Measurements from ENCODE around the gene COL15A1.
A peak's percentile ranks its signal among the peaks of the same experiment; 100 is the strongest.

Gene COL15A1

GRCh38 chr9:99031994-99032393 is 88.3 kb downstream of the COL15A1 start:
- Mint-ChIP-seq H3K4me3 (no peak overlapping the region), H3K4me1 (peaks cover 18% of the 10 kb centered on the region), H3K36me3 (no peaks in the 10 kb centered on the region), H3K9me3 (no peaks in the 10 kb centered on the region), H3K27ac (no peak overlapping the region), H3K27me3 (no peaks in the 10 kb centered on the region)
- DNase-seq (ENCODE audit: low spot score in 2 of 2) = no peak
- no peak for ATAC-seq (ENCODE audit: low read depth)

GRCh38 chr9:99034149-99034548 is 90.4 kb downstream of the COL15A1 start:
- ATAC-seq (ENCODE audit: low read depth) (no peak), DNase-seq (ENCODE audit: low spot score in 2 of 2) (no peak)
- Mint-ChIP-seq H3K4me1 (peaks cover 16% of the 10 kb centered on the region), H3K36me3 (no peaks in the 10 kb centered on the region), H3K4me3 (no peak overlapping the region), H3K27me3 (no peaks in the 10 kb centered on the region), H3K9me3 (no peaks in the 10 kb centered on the region), H3K27ac (no peak overlapping the region)

- ATAC-seq (ENCODE audit: low read depth) (peak; percentile 32), DNase-seq (ENCODE audit: low spot score in 2 of 2) (no peak)
- no peaks in the 10 kb centered on the region for H3K27me3 Mint-ChIP-seq
- peaks cover 23% of the 10 kb centered on the region for H3K4me1 Mint-ChIP-seq
- no peaks in the 10 kb centered on the region for H3K9me3 Mint-ChIP-seq
- H3K4me3 Mint-ChIP-seq = no peak overlapping the region
- no peaks in the 10 kb centered on the region for H3K36me3 Mint-ChIP-seq
- no peak overlapping the region for H3K27ac Mint-ChIP-seq
These were observed 91.6 kb downstream of the COL15A1 start for GRCh38 chr9:99035313-99035712.

- Mint-ChIP-seq H3K4me1 (peaks cover 30% of the 10 kb centered on the region), H3K4me3 (no peak overlapping the region), H3K27me3 (no peaks in the 10 kb centered on the region), H3K27ac (no peak overlapping the region), H3K9me3 (no peaks in the 10 kb centered on the region), H3K36me3 (no peaks in the 10 kb centered on the region)
- DNase-seq (ENCODE audit: low spot score in 2 of 2) (no peak), ATAC-seq (ENCODE audit: low read depth) (no peak)
These were observed 94.2 kb downstream of the COL15A1 start for GRCh38 chr9:99037769-99038483.

- DNase-seq (ENCODE audit: low spot score in 2 of 2) = no peak
- Mint-ChIP-seq H3K27ac (no peak overlapping the region), H3K27me3 (no peaks in the 10 kb centered on the region), H3K4me3 (no peak overlapping the region), H3K4me1 (peaks cover 30% of the 10 kb centered on the region), H3K36me3 (no peaks in the 10 kb centered on the region), H3K9me3 (no peaks in the 10 kb centered on the region)
- ATAC-seq (ENCODE audit: low read depth) = no peak
These were observed 94.7 kb downstream of the COL15A1 start for GRCh38 chr9:99038484-99038820.

GRCh38 chr9:99039505-99040182 is 95.9 kb downstream of the COL15A1 start:
- peaks cover 4% of the 10 kb centered on the region for H3K36me3 Mint-ChIP-seq
- H3K9me3 Mint-ChIP-seq = peaks cover 5% of the 10 kb centered on the region
- ATAC-seq (ENCODE audit: low read depth) (peak; percentile 53), DNase-seq (ENCODE audit: low spot score in 2 of 2) (no peak)
- no peak overlapping the region for H3K27ac Mint-ChIP-seq
- no peaks in the 10 kb centered on the region for H3K27me3 Mint-ChIP-seq
- H3K4me3 Mint-ChIP-seq = no peak overlapping the region
- H3K4me1 Mint-ChIP-seq = peaks cover 24% of the 10 kb centered on the region

- DNase-seq (ENCODE audit: low spot score in 2 of 2) = no peak
- peaks cover 20% of the 10 kb centered on the region for H3K4me1 Mint-ChIP-seq
- no peak overlapping the region for H3K4me3 Mint-ChIP-seq
- no peaks in the 10 kb centered on the region for H3K27me3 Mint-ChIP-seq
- peaks cover 5% of the 10 kb centered on the region for H3K9me3 Mint-ChIP-seq
- no peak for ATAC-seq (ENCODE audit: low read depth)
- H3K27ac Mint-ChIP-seq = no peak overlapping the region
- peaks cover 4% of the 10 kb centered on the region for H3K36me3 Mint-ChIP-seq
These were observed 96.7 kb downstream of the COL15A1 start for GRCh38 chr9:99040251-99040900.

GRCh38 chr9:99040911-99041582 is 97.3 kb downstream of the COL15A1 start:
- H3K36me3 Mint-ChIP-seq = peaks cover 4% of the 10 kb centered on the region
- no peak overlapping the region for H3K4me3 Mint-ChIP-seq
- DNase-seq (ENCODE audit: low spot score in 2 of 2) (no peak), ATAC-seq (ENCODE audit: low read depth) (no peak)
- H3K9me3 Mint-ChIP-seq = peaks cover 5% of the 10 kb centered on the region
- no peak overlapping the region for H3K27ac Mint-ChIP-seq
- H3K4me1 Mint-ChIP-seq = peaks cover 17% of the 10 kb centered on the region
- no peaks in the 10 kb centered on the region for H3K27me3 Mint-ChIP-seq

- Mint-ChIP-seq H3K27ac (no peak overlapping the region), H3K4me3 (no peak overlapping the region), H3K4me1 (peaks cover 17% of the 10 kb centered on the region), H3K36me3 (peaks cover 4% of the 10 kb centered on the region), H3K27me3 (no peaks in the 10 kb centered on the region), H3K9me3 (peaks cover 5% of the 10 kb centered on the region)
- ATAC-seq (ENCODE audit: low read depth) = no peak
- no peak for DNase-seq (ENCODE audit: low spot score in 2 of 2)
These were observed 97.9 kb downstream of the COL15A1 start for GRCh38 chr9:99041618-99042017.

- Mint-ChIP-seq H3K27me3 (no peaks in the 10 kb centered on the region), H3K27ac (no peak overlapping the region), H3K9me3 (peaks cover 5% of the 10 kb centered on the region), H3K4me3 (no peak overlapping the region), H3K4me1 (peaks cover 17% of the 10 kb centered on the region), H3K36me3 (peaks cover 4% of the 10 kb centered on the region)
- no peak for ATAC-seq (ENCODE audit: low read depth)
- DNase-seq (ENCODE audit: low spot score in 2 of 2) = no peak
These were observed 98.9 kb downstream of the COL15A1 start for GRCh38 chr9:99042620-99043019.

GRCh38 chr9:99044827-99045226 is 101.1 kb downstream of the COL15A1 start:
- H3K36me3 Mint-ChIP-seq = peaks cover 4% of the 10 kb centered on the region
- no peak for ATAC-seq (ENCODE audit: low read depth)
- no peak for DNase-seq (ENCODE audit: low spot score in 2 of 2)
- H3K4me1 Mint-ChIP-seq = peaks cover 15% of the 10 kb centered on the region
- no peak overlapping the region for H3K4me3 Mint-ChIP-seq
- H3K9me3 Mint-ChIP-seq = peaks cover 5% of the 10 kb centered on the region
- H3K27me3 Mint-ChIP-seq = no peaks in the 10 kb centered on the region
- no peak overlapping the region for H3K27ac Mint-ChIP-seq

GRCh38 chr9:99046068-99046467 is 102.4 kb downstream of the COL15A1 start:
- H3K27me3 Mint-ChIP-seq = no peaks in the 10 kb centered on the region
- peaks cover 4% of the 10 kb centered on the region for H3K36me3 Mint-ChIP-seq
- H3K27ac Mint-ChIP-seq = no peak overlapping the region
- no peak for ATAC-seq (ENCODE audit: low read depth)
- no peak overlapping the region for H3K4me3 Mint-ChIP-seq
- peaks cover 7% of the 10 kb centered on the region for H3K4me1 Mint-ChIP-seq
- DNase-seq (ENCODE audit: low spot score in 2 of 2) = no peak
- peaks cover 5% of the 10 kb centered on the region for H3K9me3 Mint-ChIP-seq

GRCh38 chr9:99046542-99047071 is 102.9 kb downstream of the COL15A1 start:
- Mint-ChIP-seq H3K9me3 (peaks cover 5% of the 10 kb centered on the region), H3K4me3 (no peak overlapping the region), H3K27ac (no peak overlapping the region), H3K36me3 (peaks cover 4% of the 10 kb centered on the region), H3K4me1 (peaks cover 2% of the 10 kb centered on the region), H3K27me3 (no peaks in the 10 kb centered on the region)
- no peak for DNase-seq (ENCODE audit: low spot score in 2 of 2)
- ATAC-seq (ENCODE audit: low read depth) = no peak

GRCh38 chr9:99049228-99049627 is 105.5 kb downstream of the COL15A1 start:
- peaks cover 2% of the 10 kb centered on the region for H3K9me3 Mint-ChIP-seq
- peaks cover 17% of the 10 kb centered on the region for H3K4me1 Mint-ChIP-seq
- DNase-seq (ENCODE audit: low spot score in 2 of 2) (no peak), ATAC-seq (ENCODE audit: low read depth) (no peak)
- H3K27ac Mint-ChIP-seq = no peak overlapping the region
- no peak overlapping the region for H3K4me3 Mint-ChIP-seq
- H3K27me3 Mint-ChIP-seq = no peaks in the 10 kb centered on the region
- peaks cover under 1% of the 10 kb centered on the region for H3K36me3 Mint-ChIP-seq
